Karpas-422 (cell line): ENCODE results near the gene BCL2L12. TPM values are rescaled to one million over a fixed set of nuclear protein-coding genes. Genes with fewer than 3 reads are reported as not detected.

ENCODE experiments used
- DNase-seq: peaks from one replicate; pipeline ENCODE4 v3.0.0-alpha.2; 2015
- H2AFZ ChIP-seq: fragments of 200-600 bp; sonication (generic); 2 replicates; pipeline ENCODE4 v1.6.1; 2014; ENCODE audit warnings: antibody characterized with exemption, low read length, mixed read lengths
- H3K27ac ChIP-seq: fragments of 200-600 bp; sonication (generic); 2 replicates; pipeline ENCODE4 v1.5.1; 2014; ENCODE audit warnings: mild to moderate bottlenecking, low read length, moderate library complexity
- H3K27me3 ChIP-seq: fragments of 200-600 bp; sonication (generic); 2 replicates; pipeline ENCODE4 v1.6.1; 2014; ENCODE audit warnings: low read length, mixed read lengths
- H3K36me3 ChIP-seq: fragments of 200-600 bp; sonication (generic); 2 replicates; pipeline ENCODE4 v1.6.1; 2014; ENCODE audit warnings: low read length, mixed read lengths; ENCODE audit not compliant: insufficient read depth
- H3K4me1 ChIP-seq: fragments of 200-600 bp; sonication (generic); 2 replicates; pipeline ENCODE4 v1.6.1; 2014; ENCODE audit warnings: mild to moderate bottlenecking, low read length, mixed read lengths
- H3K4me2 ChIP-seq: fragments of 200-600 bp; sonication (generic); 2 replicates; pipeline ENCODE4 v1.6.1; 2014; ENCODE audit warnings: low read length, low read depth, mild to moderate bottlenecking; ENCODE audit not compliant: poor library complexity, severe bottlenecking
- H3K4me3 ChIP-seq: fragments of 200-600 bp; sonication (generic); 2 replicates; pipeline ENCODE4 v1.5.1; 2014; ENCODE audit warnings: mild to moderate bottlenecking, antibody characterized with exemption, low read length, mixed read lengths
- H3K79me2 ChIP-seq: fragments of 200-600 bp; sonication (generic); 2 replicates; pipeline ENCODE4 v1.6.1; 2014; ENCODE audit warnings: mild to moderate bottlenecking, low read length, mixed read lengths
- H3K9ac ChIP-seq: fragments of 200-600 bp; sonication (generic); 2 replicates; pipeline ENCODE4 v1.6.0; 2014; ENCODE audit warnings: low read length
- H3K9me2 ChIP-seq: fragments of 200-600 bp; sonication (generic), shearing (Covaris generic); replicated peaks from 2 replicates; pipeline ENCODE4 v1.6.0; 2014; ENCODE audit warnings: mild to moderate bottlenecking, low read length, moderate library complexity; ENCODE audit not compliant: insufficient read depth
- H3K9me3 ChIP-seq: fragments of 300-700, 200-600 bp; sonication (generic); 2 replicates; pipeline ENCODE4 v1.6.1; 2014; ENCODE audit warnings: low read length, mixed read lengths
- H4K20me1 ChIP-seq: fragments of 200-600 bp; sonication (generic); 2 replicates; pipeline ENCODE4 v1.6.1; 2014; ENCODE audit warnings: mild to moderate bottlenecking, antibody characterized with exemption, low read length, low read depth; ENCODE audit not compliant: insufficient read depth
- total RNA-seq: library from RNA; depleted of rRNA; stranded (reverse); fragments of >200 nt; shearing (Covaris generic); gene quantifications from 2 replicates; pipeline ENCODE4 v1.2.3, GENCODE V29; 2014; ENCODE audit warnings: low replicate concordance

BCL2L12 gene
- total RNA-seq, 1 experiment from 2014 or later = 25.6 TPM

- no peak overlapping the region for H2AFZ ChIP-seq
- no peak for DNase-seq
- no peak overlapping the region for H3K9ac ChIP-seq
- H3K9me2 ChIP-seq = no peaks in the 10 kb centered on the region
- H3K4me2 ChIP-seq = no peak overlapping the region
- no peak overlapping the region for H3K27ac ChIP-seq
- H3K36me3 ChIP-seq = peaks cover 32% of the 10 kb centered on the region
- H3K79me2 ChIP-seq = no peaks in the 10 kb centered on the region
- H3K9me3 ChIP-seq = no peaks in the 10 kb centered on the region
- H3K4me1 ChIP-seq = no peaks in the 10 kb centered on the region
- no peak overlapping the region for H3K4me3 ChIP-seq
- peaks cover 26% of the 10 kb centered on the region for H4K20me1 ChIP-seq
- H3K27me3 ChIP-seq = no peaks in the 10 kb centered on the region
Measured at GRCh38 chr19:49656456-49657109, 9.2 kb upstream of the BCL2L12 start.

DNA sequence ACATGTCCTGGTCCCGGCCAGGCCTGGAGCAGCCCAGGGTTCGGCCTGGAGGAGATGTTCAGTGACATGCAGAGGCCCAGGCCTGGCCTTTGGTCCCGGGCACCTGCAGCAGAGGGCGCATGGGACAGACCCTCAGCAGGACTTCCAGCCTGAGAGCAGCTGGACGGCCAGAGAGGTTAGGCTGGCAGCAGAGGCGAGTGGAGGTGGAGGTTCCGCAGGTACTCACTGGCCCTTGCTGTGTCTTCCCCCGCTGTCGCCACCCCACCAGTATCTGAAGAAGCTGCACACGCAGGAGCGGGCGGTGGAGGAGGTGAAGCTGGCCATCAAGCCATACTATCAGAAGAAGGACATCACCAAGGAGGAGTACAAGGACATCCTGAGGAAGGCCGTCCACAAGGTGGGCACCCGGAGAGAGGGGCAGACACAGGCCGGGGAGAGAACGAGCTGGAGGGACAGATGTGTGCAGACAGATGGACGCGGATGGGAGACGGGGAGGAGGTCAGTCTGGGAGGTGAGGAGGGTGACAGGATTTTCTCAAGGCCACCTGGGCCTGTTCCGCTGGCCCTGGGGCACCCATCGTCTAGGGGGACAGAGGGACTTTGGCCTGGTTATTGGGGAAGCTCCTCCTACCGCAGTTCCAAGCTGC is 8.1 kb upstream of the BCL2L12 start:
- Histone ChIP-seq H3K27ac (no peak overlapping the region), H3K4me2 (no peak overlapping the region), H3K36me3 (peaks cover 37% of the 10 kb centered on the region), H4K20me1 (peaks cover 26% of the 10 kb centered on the region), H3K79me2 (peaks cover 4% of the 10 kb centered on the region), H2AFZ (no peak overlapping the region), H3K9me3 (no peaks in the 10 kb centered on the region), H3K27me3 (no peaks in the 10 kb centered on the region), H3K9me2 (no peaks in the 10 kb centered on the region), H3K4me1 (no peaks in the 10 kb centered on the region), H3K4me3 (no peak overlapping the region), H3K9ac (no peak overlapping the region)
- no peak for DNase-seq

DNA sequence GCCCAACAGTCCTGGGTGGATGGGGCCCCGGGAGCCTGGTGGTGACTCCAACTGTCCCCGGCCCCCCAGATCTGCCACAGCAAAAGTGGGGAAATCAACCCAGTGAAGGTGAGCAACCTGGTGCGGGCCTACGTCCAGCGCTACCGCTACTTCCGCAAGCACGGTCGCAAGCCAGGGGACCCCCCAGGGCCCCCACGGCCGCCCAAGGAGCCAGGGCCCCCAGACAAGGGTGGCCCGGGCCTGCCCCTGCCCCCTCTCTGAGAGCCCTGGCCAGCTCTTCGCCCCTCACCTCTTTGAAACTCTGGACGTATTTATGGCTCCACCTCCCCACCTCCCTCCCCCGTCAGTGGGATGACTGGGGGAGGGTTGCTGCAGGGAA is 7.6 kb upstream of the BCL2L12 start:
- peaks cover 9% of the 10 kb centered on the region for H3K79me2 ChIP-seq
- H3K4me3 ChIP-seq = no peak overlapping the region
- no peak for DNase-seq
- peaks cover 22% of the 10 kb centered on the region for H4K20me1 ChIP-seq
- no peak overlapping the region for H3K27ac ChIP-seq
- H3K4me2 ChIP-seq = no peak overlapping the region
- H3K9me2 ChIP-seq = no peaks in the 10 kb centered on the region
- no peaks in the 10 kb centered on the region; the same call in 1 of the 2 replicates for H3K4me1 ChIP-seq
- H3K36me3 ChIP-seq = peaks cover 37% of the 10 kb centered on the region
- H3K9me3 ChIP-seq = no peaks in the 10 kb centered on the region
- H3K9ac ChIP-seq = no peak overlapping the region
- no peaks in the 10 kb centered on the region for H3K27me3 ChIP-seq
- H2AFZ ChIP-seq = no peak overlapping the region

- Histone ChIP-seq H3K27me3 (no peaks in the 10 kb centered on the region), H3K4me1 (peaks cover 7% of the 10 kb centered on the region), H3K36me3 (peaks cover 40% of the 10 kb centered on the region), H3K4me2 (no peak overlapping the region), H3K9me3 (no peaks in the 10 kb centered on the region), H3K9me2 (no peaks in the 10 kb centered on the region), H2AFZ (no peak overlapping the region), H3K27ac (no peak overlapping the region), H4K20me1 (peaks cover 23% of the 10 kb centered on the region), H3K9ac (no peak overlapping the region), H3K79me2 (peaks cover 16% of the 10 kb centered on the region), H3K4me3 (no peak overlapping the region)
- DNase-seq = peak; percentile 49
Measured at GRCh38 chr19:49658566-49659442, 6.9 kb upstream of the BCL2L12 start.

GRCh38 chr19:49660338-49660961 is 5.3 kb upstream of the BCL2L12 start:
- Histone ChIP-seq H3K4me1 (peaks cover 12% of the 10 kb centered on the region), H2AFZ (no peak overlapping the region), H3K9ac (no peak overlapping the region), H3K36me3 (peaks cover 28% of the 10 kb centered on the region; the same call in 1 of the 2 replicates), H3K27ac (no peak overlapping the region), H4K20me1 (peaks cover 21% of the 10 kb centered on the region), H3K9me2 (no peaks in the 10 kb centered on the region), H3K4me2 (no peak overlapping the region), H3K9me3 (no peaks in the 10 kb centered on the region), H3K27me3 (no peaks in the 10 kb centered on the region), H3K79me2 (peaks cover 30% of the 10 kb centered on the region), H3K4me3 (no peak overlapping the region)
- DNase-seq = no peak

GRCh38 chr19:49662011-49662410 is 3.7 kb upstream of the BCL2L12 start:
- no peak overlapping the region for H3K9ac ChIP-seq
- H3K27me3 ChIP-seq = no peaks in the 10 kb centered on the region
- H3K4me2 ChIP-seq = no peak overlapping the region
- H3K27ac ChIP-seq = no peak overlapping the region
- H3K4me3 ChIP-seq = no peak overlapping the region
- H3K4me1 ChIP-seq = peaks cover 17% of the 10 kb centered on the region
- H4K20me1 ChIP-seq = peaks cover 21% of the 10 kb centered on the region
- DNase-seq = no peak
- H3K36me3 ChIP-seq = peaks cover 28% of the 10 kb centered on the region; the same call in 1 of the 2 replicates
- peaks cover 42% of the 10 kb centered on the region for H3K79me2 ChIP-seq
- no peaks in the 10 kb centered on the region for H3K9me3 ChIP-seq
- no peak overlapping the region for H2AFZ ChIP-seq
- no peaks in the 10 kb centered on the region for H3K9me2 ChIP-seq

DNA sequence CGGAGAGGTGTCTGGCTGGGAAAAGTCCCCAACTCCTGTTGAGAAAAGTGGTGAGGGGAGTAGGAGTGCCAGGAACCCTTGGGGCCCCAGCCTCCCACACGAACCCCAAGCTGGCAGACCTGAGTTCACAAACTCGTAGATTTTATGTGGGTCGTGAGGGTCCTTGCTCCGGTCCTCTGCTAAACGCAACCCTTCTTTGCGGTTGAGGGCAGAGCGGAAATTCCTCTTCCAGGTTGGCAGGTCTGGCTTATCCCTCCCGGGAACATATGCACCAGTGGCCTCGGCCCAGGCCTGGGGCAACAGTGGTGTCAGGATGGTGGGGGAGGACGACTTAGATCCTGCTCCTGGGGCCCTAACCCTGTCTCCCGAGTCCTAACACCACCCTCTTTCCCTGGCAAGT is 2.5 kb upstream of the BCL2L12 start:
- no peak overlapping the region for H3K27ac ChIP-seq
- no peak overlapping the region for H3K9ac ChIP-seq
- peak overlapping the region; percentile 91 for H3K4me2 ChIP-seq
- no peaks in the 10 kb centered on the region for H3K27me3 ChIP-seq
- peaks cover 28% of the 10 kb centered on the region; the same call in 1 of the 2 replicates for H3K36me3 ChIP-seq
- no peaks in the 10 kb centered on the region for H3K9me3 ChIP-seq
- H2AFZ ChIP-seq = no peak overlapping the region
- no peak for DNase-seq
- H3K4me3 ChIP-seq = peak overlapping the region; percentile 75; the same call in 1 of the 2 replicates
- peaks cover 51% of the 10 kb centered on the region for H3K79me2 ChIP-seq
- no peaks in the 10 kb centered on the region for H3K9me2 ChIP-seq
- peaks cover 25% of the 10 kb centered on the region for H3K4me1 ChIP-seq
- peaks cover 21% of the 10 kb centered on the region for H4K20me1 ChIP-seq
